Inferior parietal cortex (tissue), 1 donor: ENCODE results near the gene GLIPR2.

Experiments used
- DNase-seq: peaks from one replicate; pipeline ENCODE4 v3.0.0-alpha.2; 2016; ENCODE audit errors: extremely low spot score

Gene GLIPR2

DNA sequence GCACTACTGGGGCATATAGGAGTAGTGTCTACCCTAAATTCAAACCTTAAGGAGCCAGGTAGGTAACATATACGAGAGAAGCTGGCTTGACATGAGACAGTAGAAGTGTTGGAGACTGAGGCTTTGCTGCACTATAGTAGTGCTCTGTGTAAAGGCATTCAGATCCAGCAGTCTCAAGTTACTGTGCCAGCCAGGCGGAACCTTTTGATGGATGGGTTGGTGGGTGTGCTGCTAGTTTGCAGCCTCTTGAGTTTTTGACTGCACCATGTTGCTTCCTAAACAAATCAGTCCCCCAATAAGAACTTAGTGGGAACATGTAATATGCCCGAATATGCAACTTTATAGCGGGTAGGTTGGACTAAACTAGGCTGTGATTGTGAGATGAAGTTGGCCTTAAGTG lies 55.7 kb downstream of the GLIPR2 start:
- no peak for DNase-seq

DNA sequence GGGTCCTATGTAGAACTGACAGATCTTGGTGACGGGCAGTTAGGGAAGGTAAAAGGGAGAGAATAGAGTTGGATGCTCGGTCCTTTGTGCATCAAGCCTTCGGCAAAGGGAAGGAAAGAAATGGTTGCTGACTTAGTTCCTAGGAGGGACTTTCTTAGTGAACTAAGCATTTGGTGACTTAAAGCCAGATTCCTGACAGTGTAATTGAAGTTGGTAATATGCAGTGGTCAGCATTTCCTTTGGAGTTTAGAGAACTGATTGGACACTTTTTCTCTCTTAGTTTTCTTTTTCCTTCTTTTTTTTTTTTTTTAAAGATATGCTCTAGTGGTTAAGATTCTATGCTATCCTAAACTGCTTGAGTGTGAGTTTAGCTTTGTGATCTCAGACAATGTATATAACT lies 56.5 kb downstream of the GLIPR2 start:
- no peak for DNase-seq

DNA sequence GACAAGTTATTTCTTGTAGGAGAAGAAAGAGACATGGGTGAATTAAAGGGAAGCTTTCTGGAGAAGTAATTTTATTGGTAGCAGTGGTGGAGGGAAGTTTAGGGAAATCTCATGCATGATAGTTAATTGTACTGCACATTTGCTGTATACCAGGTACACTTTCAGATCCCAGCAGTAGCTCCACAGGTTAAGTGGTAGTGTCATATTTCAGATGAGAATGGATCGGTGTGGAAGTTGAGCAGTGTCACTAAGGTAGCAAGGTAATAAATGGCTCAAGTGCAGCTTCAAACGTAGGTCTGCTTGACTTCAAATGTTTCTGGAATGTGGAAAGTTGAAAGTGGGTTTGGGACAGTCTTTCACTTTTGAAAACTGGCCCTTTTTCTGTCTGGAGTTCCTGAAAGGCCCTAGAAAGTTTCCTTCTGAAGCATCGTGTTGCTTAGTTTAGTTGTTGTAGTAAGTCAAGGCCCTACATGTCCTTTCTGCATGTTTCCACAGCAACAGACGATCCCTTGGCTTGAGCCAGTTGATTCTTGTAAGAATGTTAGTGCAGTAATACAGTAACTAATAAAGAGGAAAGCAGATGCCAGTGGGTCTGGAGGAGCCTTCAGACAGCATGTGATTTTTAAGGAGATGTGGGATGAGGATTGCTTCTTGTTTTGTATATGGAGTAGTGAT lies 57.9 kb downstream of the GLIPR2 start:
- no peak for DNase-seq

DNA sequence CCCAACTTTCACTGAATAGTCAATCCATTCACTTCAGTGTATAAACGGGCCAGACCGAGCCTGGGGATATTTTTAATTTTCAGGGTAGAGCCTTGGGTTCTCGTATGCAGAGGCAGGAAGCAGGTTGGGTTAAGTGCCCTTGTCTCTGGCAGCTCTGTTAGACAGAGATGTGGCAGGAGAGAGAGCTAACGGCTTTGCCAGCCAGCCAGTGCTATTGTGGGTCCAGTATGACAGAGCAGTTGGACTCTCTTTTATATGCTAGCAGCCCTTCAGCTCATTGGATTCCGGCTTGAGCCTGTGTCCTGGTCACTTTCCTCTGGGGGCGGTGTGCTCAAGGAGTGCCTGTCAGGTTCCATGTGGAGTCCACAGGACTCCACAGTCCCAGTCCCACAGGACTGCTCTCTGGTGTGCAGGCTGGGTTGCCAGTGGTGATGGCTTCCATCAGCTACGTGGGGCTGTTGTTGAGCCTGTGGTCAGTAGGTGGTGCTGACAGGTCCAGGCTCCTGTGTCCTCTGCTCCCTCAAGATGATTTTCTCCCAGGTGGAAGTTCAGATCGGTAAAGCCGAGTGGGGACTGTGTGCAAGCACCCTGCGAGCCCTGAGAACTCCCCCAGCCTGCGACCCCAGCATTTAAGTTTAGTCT lies 68.5 kb downstream of the GLIPR2 start:
- no peak for DNase-seq

DNA sequence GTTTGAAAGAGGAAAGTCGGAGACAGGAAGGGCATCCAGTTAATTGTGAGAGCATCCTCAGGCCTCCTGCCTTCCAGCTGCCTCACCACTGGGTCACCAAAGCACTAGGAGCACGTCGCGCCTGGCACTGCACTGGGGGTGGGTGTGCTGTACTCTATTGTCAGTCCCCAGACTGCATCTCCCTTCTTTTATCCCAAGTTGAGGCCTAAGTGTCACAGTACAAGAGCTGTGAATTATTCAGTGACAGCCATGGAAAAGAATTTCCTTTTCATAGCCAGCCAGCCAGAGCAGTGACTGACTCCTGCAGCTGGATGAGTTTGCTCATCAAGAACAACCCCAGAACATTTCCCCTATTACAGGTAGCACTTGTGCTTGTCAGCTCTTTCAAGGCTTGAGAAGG lies 70.5 kb downstream of the GLIPR2 start:
- DNase-seq: no peak

DNA sequence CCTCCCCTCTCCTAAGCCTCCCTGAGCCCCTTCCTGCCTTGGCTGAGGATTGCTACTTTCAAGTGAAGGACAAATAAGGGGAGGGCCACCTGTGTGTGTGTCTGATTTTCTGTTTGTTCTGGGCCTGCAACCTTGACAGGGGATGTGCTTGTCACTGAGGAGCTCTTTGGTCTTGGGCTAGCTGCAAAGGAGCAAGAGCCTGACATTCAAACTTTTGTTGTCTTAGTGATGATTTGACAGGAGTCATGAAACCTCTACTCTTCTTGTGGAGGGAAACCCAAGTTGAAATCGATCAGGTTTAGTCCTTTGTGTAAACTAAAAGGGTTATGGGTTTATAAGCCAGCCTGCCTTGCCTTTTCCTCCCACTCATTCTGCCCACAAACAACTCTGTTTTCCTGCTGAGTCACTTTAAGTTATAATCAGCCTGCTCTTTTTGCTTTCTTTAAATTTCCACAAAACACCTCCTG lies 71.0 kb downstream of the GLIPR2 start:
- no peak for DNase-seq

DNA sequence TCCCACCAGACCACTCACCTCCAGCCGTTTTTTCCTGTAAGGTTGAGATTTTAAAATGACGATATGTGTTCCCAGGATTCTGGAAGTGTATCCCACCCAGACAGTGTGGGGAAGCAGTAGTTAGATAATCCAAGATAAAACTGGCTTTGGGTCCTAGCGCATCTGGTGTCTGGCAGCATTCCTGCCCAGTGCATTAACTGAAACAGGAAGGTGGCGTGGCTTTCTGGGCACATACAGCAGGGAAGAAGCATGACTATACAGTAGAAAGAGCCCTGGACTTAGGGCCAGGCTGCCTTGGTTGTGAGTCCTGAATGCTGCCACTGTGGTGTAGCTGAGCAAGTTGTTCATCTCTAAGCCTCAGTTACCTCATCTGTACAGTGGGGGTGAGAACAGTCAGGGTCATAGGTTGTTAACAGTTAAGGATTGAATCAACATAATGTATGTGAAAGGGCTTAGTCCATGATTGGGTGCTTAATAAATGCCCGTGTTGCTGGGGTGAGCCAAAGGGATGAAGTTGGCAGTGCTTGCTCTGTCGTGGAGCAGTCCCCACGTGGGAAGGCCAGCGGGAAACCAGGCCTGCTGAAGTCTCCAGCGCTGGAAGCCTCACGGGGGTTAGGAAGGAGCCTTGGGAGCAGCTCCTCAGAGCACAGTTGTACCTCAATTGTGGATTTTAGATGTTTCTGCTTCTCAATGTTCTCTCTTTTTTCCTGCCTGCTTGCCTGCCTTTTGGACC lies 72.2 kb downstream of the GLIPR2 start:
- no peak for DNase-seq

DNA sequence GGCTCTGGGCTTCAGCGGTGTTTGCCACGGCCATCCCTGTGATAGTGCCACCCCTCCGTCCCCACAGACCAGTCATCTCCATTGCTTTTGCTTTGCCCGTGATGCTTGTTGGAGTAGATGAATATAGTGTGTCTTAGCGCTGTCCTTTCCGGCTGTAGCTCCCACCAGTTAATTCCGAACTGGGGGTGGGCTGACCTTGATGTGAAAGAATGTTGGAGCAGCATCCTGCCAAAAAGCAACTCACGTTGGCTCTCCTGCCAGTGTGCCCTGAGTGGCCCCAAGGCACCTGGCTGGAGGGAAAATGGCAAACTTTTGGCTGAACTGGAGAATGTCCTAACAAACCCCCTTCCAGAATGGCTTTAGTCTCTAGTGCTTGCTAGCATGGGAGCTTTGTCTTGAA lies 74.2 kb downstream of the GLIPR2 start:
- no peak for DNase-seq

DNA sequence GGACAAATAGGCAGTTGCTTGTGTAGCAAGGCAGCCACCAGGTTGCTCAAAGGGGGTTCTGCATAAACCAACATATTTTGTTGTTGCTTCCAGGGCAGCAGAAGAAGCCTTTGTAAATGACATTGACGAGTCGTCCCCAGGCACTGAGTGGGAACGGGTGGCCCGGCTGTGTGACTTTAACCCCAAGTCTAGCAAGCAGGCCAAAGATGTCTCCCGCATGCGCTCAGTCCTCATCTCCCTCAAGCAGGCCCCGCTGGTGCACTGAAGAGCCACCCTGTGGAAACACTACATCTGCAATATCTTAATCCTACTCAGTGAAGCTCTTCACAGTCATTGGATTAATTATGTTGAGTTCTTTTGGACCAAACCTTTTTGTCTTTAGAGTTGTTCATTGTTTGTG lies 75.0 kb downstream of the GLIPR2 start:
- DNase-seq: no peak

DNA sequence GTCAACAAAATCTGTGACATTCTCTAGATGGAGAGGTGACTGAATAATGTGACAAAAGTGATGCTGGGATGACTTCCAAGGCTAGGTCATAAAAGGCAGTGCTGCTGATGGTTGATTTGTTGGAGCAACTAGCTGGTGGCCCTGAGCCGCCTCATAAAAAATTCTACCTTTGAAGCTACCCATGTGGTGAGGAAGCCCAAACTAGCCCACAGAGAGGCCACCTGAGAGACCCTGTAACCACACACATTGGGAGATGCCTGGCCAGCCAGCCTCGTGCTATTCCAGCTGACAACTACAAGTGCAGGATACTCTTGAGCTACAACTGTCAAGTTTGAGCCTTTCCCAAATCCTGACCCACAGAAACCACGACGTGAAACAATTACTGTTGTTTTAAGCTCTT lies 76.9 kb downstream of the GLIPR2 start:
- DNase-seq: no peak
